ENCODE data around the gene ZFHX3. TPM values are rescaled to one million over a fixed set of nuclear protein-coding genes. Genes with fewer than 3 reads are reported as not detected.

The ZFHX3 gene
- total RNA-seq, 1 experiment from 2014 or later, result 1.5 TPM

DNA sequence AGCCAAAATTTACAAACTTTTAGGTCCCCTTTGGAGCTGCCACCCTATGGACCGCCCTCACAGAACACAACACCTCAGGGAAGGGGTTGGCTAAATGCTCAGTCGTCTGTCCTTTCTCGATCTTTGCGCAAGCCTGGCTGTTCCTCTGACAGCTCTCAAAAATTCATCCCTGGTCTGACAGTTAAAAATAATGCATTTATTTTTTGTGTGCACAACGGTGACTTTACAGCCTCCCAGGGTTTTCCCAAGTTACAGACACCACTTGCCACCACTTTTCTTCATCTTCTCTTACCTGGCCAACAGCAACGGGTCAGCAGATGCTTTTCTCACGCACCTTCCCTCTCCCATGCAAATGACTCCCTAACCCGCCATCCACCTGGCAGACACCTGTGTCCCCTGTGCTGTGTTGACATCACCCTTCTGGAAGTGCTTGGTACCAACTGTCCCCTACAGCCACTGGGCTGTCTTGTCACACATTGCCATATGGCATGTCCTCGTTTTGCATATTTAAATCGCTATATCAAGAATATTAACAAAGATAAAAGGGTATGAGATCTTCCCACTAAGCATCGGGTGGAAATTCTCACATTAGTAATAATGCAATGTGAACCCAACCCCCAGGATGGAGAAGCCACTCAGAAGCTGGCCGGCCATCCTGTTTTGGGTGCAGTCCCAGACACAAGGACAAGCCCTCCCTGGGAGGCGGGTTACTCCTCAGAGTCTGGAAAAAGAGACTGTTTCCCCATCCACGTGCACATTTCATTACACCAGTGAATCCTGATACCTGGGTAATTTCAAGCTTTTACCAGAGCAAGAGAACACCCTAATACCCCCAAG lies 187.0 kb downstream of the ZFHX3 start:
- WGBS (ENCODE audit: extremely low coverage, insufficient read length, low lambda C conversion rate), result no CpG with 5 or more reads among the region's 14 CpGs

More for the DNA sequence above, 187.0 kb downstream of the ZFHX3 start:
- no peak overlapping the region for H3K56ac ChIP-seq (ENCODE audit: insufficient read length, low read depth, low read length)
- H3K18ac ChIP-seq (ENCODE audit: insufficient read length, low read depth, low read length), result no peak overlapping the region
- H3T11ph ChIP-seq (ENCODE audit: low read length), result no peak overlapping the region
- no peak overlapping the region for H2AK5ac ChIP-seq (ENCODE audit: insufficient read length, low read length)
- H3K4me3 Mint-ChIP-seq, result no peak overlapping the region
- no peak overlapping the region for H2BK15ac ChIP-seq (ENCODE audit: low read depth, low read length)
- no peak for DNase-seq
- no peak overlapping the region for H3K4me2 ChIP-seq (ENCODE audit: insufficient read depth, insufficient read length, low read length)
- H3K4ac ChIP-seq (ENCODE audit: low read depth, low read length), result no peak overlapping the region
- no peaks in the 10 kb centered on the region for H3K9me3 ChIP-seq (ENCODE audit: control insufficient read depth, low read depth, low read length)
- no peaks in the 10 kb centered on the region for H4K20me1 ChIP-seq (ENCODE audit: control insufficient read depth, insufficient read depth, insufficient read length)
- no peak overlapping the region for H3K9ac ChIP-seq (ENCODE audit: extremely low read depth, insufficient read length, low read length)
- no peak overlapping the region for H3K27ac Mint-ChIP-seq
- H3K23me2 ChIP-seq (ENCODE audit: insufficient read length, low read depth, low read length, poor library complexity, severe bottlenecking), result no peaks in the 10 kb centered on the region
- H3K27ac ChIP-seq (ENCODE audit: insufficient read length, low read depth, low read length), result no peak overlapping the region
- no peaks in the 10 kb centered on the region for H3K4me1 ChIP-seq (ENCODE audit: insufficient read depth, low read length)
- TF ChIP-seq, protein P1, sequence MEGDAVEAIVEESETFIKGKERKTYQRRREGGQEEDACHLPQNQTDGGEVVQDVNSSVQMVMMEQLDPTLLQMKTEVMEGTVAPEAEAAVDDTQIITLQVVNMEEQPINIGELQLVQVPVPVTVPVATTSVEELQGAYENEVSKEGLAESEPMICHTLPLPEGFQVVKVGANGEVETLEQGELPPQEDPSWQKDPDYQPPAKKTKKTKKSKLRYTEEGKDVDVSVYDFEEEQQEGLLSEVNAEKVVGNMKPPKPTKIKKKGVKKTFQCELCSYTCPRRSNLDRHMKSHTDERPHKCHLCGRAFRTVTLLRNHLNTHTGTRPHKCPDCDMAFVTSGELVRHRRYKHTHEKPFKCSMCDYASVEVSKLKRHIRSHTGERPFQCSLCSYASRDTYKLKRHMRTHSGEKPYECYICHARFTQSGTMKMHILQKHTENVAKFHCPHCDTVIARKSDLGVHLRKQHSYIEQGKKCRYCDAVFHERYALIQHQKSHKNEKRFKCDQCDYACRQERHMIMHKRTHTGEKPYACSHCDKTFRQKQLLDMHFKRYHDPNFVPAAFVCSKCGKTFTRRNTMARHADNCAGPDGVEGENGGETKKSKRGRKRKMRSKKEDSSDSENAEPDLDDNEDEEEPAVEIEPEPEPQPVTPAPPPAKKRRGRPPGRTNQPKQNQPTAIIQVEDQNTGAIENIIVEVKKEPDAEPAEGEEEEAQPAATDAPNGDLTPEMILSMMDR (conservative IDR thresholded peaks at IDR 0.05), result no peak
- no peak overlapping the region for H2BK12ac ChIP-seq (ENCODE audit: insufficient read length, low read depth, low read length)
- H3K27me3 Mint-ChIP-seq (ENCODE audit: low read depth), result peaks cover 6% of the 10 kb centered on the region
- no peaks in the 10 kb centered on the region for H3K79me2 ChIP-seq (ENCODE audit: insufficient read depth, low read length)
- H3K27me3 ChIP-seq (ENCODE audit: insufficient read depth, low read length), result no peaks in the 10 kb centered on the region
- H3K23ac ChIP-seq (ENCODE audit: insufficient read length, low read depth, low read length), result no peak overlapping the region
- H2BK5ac ChIP-seq (ENCODE audit: insufficient read length, low read length), result no peak overlapping the region
- no peak overlapping the region for H2BK20ac ChIP-seq (ENCODE audit: low read depth, low read length, poor library complexity, severe bottlenecking)
- H3K9me3 Mint-ChIP-seq, result no peaks in the 10 kb centered on the region
- no peaks in the 10 kb centered on the region for H3K36me3 Mint-ChIP-seq (ENCODE audit: insufficient read depth in 1 of 3, low read depth in 3 of 3)
- no peaks in the 10 kb centered on the region for H3K79me1 ChIP-seq (ENCODE audit: insufficient read depth, low read depth, low read length, poor library complexity, severe bottlenecking)
- H3K4me1 Mint-ChIP-seq, result peaks cover 3 to 8% of the 10 kb centered on the region in 2 experiments
- H2AFZ ChIP-seq (ENCODE audit: low read length), result no peak overlapping the region
- H2BK120ac ChIP-seq (ENCODE audit: low read depth, low read length, poor library complexity, severe bottlenecking), result no peak overlapping the region
- H3K14ac ChIP-seq (ENCODE audit: insufficient read depth, low read length), result no peak overlapping the region
- H4K91ac ChIP-seq (ENCODE audit: insufficient read length, low read depth, low read length), result no peak overlapping the region
- no peak overlapping the region for H4K5ac ChIP-seq (ENCODE audit: insufficient read length, low read depth, low read length)
- no peak overlapping the region for H4K8ac ChIP-seq (replicated peaks; ENCODE audit: insufficient read length, low read depth, low read length)

All from H9 (cell line).